K562 (cell line): ENCODE measurements around the gene SLC45A3.

Source experiments
- BCL6 ChIP-seq: fragments of 250-450 bp; sonication (Bioruptor Pico); IDR thresholded peaks from 2 replicates; pipeline ENCODE4 v1.4.0; 2020
- KDM1A ChIP-seq, 2 experiments: fragments of 450-650 bp; IDR thresholded peaks; 2 replicates each; pipeline ENCODE4 v1.6.1; 2016; ENCODE audit warnings: mild to moderate bottlenecking in 2 of 2
- SIX5 ChIP-seq, 2 experiments: IDR thresholded peaks; 2 replicates each; pipeline ENCODE4 v1.6.1; 2011; ENCODE audit warnings: low read length in 2 of 2, borderline replicate concordance in 1 of 2, low read depth in 1 of 2, mild to moderate bottlenecking in 1 of 2, moderate library complexity in 1 of 2; ENCODE audit not compliant: insufficient read depth in 1 of 2
- ZNF780A ChIP-seq: fragments of 250-450 bp; sonication (Bioruptor Pico); IDR thresholded peaks from 2 replicates; pipeline ENCODE4 v1.5.0; 2021; ENCODE audit warnings: mild to moderate bottlenecking
- TF ChIP-seq, protein P1 (sequence below), 3 experiments: IDR thresholded peaks in 2 of 3; conservative IDR thresholded peaks in 1 of 3; 2 replicates each; pipeline ENCODE4 v1.5.1; 2011 to 2012; ENCODE audit warnings: low read length in 3 of 3, mild to moderate bottlenecking in 3 of 3, control low read depth in 2 of 3, improper control_type of control experiment in 1 of 3, inconsistent platforms in 1 of 3, low read depth in 1 of 3, mixed read lengths in 1 of 3, moderate library complexity in 1 of 3; ENCODE audit not compliant: insufficient read depth in 2 of 3
- TF ChIP-seq, protein P2 (sequence below): sonication (generic); formaldehyde crosslinking; IDR thresholded peaks from 2 replicates; pipeline ENCODE4 v1.8.0; 2023; ENCODE audit warnings: mild to moderate bottlenecking, missing genetic modification reagents
- TF ChIP-seq, protein P3 (sequence below), 2 experiments: fragments of 450-650 bp; formaldehyde crosslinking in 1 of 2; IDR thresholded peaks; 2 replicates each; pipeline versions ENCODE4 v1.4.0 to v1.6.1; 2014 to 2020; ENCODE audit warnings: mild to moderate bottlenecking in 2 of 2, borderline replicate concordance in 1 of 2, low read depth in 1 of 2
- TF ChIP-seq, protein P4 (sequence below): sonication (generic); formaldehyde crosslinking; IDR thresholded peaks from 2 replicates; pipeline ENCODE4 v1.8.1; 2023; ENCODE audit warnings: mild to moderate bottlenecking, missing genetic modification reagents, moderate library complexity

DNA sequence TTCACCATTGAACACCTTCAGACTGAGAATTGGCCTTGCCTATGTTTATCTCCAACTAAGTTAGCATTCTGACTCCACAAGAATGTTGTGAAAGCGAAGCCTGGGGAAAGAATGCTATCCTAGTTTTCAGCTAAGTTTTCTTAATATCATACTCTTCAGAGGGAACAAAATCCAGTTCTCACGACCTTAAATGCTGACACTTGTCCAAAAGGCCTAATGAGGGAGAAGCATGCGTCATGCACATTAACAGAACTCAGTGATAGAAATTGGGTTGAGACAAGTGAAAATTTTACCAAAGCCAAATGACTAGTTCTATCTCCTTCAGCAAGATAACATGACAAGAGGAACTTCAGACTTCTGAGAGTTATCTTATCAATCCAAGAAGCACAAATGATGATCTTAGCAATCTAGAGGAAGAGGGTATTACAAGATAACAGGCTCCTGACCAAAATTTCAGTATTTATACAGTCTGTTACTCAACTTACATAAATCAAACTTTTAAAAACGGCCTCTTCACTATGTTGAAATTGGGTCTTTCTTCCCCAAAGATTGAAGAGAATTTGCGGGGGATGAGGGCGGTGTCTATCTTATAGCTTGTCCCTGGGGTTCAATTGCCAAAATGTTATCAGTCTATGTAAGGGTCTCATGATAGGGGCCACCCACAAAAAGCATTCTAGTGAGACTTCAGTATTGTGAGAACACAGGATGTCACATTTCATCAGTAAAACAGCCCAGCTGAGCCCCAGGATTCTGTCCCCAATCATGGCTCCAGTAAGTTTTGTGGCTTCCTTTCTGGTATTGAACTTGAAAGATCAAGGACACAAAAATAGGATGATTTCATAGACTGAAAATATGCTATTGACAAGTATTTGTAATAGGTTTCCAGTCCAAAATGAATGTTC lies 26.5 kb upstream of the SLC45A3 start:
- TF ChIP-seq, protein P1, sequence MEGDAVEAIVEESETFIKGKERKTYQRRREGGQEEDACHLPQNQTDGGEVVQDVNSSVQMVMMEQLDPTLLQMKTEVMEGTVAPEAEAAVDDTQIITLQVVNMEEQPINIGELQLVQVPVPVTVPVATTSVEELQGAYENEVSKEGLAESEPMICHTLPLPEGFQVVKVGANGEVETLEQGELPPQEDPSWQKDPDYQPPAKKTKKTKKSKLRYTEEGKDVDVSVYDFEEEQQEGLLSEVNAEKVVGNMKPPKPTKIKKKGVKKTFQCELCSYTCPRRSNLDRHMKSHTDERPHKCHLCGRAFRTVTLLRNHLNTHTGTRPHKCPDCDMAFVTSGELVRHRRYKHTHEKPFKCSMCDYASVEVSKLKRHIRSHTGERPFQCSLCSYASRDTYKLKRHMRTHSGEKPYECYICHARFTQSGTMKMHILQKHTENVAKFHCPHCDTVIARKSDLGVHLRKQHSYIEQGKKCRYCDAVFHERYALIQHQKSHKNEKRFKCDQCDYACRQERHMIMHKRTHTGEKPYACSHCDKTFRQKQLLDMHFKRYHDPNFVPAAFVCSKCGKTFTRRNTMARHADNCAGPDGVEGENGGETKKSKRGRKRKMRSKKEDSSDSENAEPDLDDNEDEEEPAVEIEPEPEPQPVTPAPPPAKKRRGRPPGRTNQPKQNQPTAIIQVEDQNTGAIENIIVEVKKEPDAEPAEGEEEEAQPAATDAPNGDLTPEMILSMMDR (IDR thresholded peaks at IDR 0.05 in 2 of 3, conservative IDR thresholded peaks at IDR 0.05 in 1 of 3; ENCODE audit: insufficient read depth in 2 of 3, low read depth in 1 of 3, low read length in 3 of 3), result no peak
- peak; percentile 22 to 50; a peak in 2 of 4 replicates for TF ChIP-seq KDM1A (IDR thresholded peaks at IDR 0.05)
- TF ChIP-seq, protein P2, sequence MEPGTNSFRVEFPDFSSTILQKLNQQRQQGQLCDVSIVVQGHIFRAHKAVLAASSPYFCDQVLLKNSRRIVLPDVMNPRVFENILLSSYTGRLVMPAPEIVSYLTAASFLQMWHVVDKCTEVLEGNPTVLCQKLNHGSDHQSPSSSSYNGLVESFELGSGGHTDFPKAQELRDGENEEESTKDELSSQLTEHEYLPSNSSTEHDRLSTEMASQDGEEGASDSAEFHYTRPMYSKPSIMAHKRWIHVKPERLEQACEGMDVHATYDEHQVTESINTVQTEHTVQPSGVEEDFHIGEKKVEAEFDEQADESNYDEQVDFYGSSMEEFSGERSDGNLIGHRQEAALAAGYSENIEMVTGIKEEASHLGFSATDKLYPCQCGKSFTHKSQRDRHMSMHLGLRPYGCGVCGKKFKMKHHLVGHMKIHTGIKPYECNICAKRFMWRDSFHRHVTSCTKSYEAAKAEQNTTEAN (CRISPR knock-in tag), result no peak
- TF ChIP-seq, protein P3, sequence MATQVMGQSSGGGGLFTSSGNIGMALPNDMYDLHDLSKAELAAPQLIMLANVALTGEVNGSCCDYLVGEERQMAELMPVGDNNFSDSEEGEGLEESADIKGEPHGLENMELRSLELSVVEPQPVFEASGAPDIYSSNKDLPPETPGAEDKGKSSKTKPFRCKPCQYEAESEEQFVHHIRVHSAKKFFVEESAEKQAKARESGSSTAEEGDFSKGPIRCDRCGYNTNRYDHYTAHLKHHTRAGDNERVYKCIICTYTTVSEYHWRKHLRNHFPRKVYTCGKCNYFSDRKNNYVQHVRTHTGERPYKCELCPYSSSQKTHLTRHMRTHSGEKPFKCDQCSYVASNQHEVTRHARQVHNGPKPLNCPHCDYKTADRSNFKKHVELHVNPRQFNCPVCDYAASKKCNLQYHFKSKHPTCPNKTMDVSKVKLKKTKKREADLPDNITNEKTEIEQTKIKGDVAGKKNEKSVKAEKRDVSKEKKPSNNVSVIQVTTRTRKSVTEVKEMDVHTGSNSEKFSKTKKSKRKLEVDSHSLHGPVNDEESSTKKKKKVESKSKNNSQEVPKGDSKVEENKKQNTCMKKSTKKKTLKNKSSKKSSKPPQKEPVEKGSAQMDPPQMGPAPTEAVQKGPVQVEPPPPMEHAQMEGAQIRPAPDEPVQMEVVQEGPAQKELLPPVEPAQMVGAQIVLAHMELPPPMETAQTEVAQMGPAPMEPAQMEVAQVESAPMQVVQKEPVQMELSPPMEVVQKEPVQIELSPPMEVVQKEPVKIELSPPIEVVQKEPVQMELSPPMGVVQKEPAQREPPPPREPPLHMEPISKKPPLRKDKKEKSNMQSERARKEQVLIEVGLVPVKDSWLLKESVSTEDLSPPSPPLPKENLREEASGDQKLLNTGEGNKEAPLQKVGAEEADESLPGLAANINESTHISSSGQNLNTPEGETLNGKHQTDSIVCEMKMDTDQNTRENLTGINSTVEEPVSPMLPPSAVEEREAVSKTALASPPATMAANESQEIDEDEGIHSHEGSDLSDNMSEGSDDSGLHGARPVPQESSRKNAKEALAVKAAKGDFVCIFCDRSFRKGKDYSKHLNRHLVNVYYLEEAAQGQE (IDR thresholded peaks at IDR 0.05; ENCODE audit: borderline replicate concordance), result no peak; the same call in 1 of the 2 replicates
- TF ChIP-seq, protein P3 (CRISPR knock-in tag; IDR thresholded peaks at IDR 0.05; ENCODE audit: low read depth), result no peak
- no peak for TF ChIP-seq BCL6
- no peak for TF ChIP-seq SIX5 (IDR thresholded peaks at IDR 0.05; ENCODE audit: borderline replicate concordance in 1 of 2, insufficient read depth in 1 of 2, low read depth in 1 of 2, low read length in 2 of 2)
- TF ChIP-seq, protein P4, sequence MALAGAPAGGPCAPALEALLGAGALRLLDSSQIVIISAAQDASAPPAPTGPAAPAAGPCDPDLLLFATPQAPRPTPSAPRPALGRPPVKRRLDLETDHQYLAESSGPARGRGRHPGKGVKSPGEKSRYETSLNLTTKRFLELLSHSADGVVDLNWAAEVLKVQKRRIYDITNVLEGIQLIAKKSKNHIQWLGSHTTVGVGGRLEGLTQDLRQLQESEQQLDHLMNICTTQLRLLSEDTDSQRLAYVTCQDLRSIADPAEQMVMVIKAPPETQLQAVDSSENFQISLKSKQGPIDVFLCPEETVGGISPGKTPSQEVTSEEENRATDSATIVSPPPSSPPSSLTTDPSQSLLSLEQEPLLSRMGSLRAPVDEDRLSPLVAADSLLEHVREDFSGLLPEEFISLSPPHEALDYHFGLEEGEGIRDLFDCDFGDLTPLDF (CRISPR knock-in tag), result no peak
- TF ChIP-seq ZNF780A, result no peak
